ENCODE data around the gene ECI1.
"Not testable (repeated sequence)": the region's sequence is repeated elsewhere in the genome, so short reads cannot be mapped to it uniquely, and the experiment has no call there.

Gene ECI1

DNA sequence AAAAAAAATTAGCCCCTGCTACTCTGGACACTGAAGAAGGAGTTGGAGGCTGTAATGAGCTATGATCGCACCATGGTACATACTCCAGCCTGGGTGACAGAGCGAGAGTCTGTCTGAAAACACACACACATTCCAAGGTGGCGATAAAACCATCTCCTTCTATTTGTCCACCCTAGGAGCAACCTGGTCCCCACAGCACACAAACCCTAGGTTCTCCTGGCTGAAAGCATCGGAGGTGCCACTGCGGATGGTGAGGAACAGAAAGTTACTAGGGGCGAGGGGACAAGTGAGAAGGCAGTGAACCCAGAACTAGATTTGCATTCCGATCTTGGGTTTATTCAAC, 1.4 kb upstream of the ECI1 start:
- no peak for DNase-seq

GRCh38 chr16:2250652-2251295, 613 bp downstream of the ECI1 start:
- peak; percentile 22 for DNase-seq

DNA sequence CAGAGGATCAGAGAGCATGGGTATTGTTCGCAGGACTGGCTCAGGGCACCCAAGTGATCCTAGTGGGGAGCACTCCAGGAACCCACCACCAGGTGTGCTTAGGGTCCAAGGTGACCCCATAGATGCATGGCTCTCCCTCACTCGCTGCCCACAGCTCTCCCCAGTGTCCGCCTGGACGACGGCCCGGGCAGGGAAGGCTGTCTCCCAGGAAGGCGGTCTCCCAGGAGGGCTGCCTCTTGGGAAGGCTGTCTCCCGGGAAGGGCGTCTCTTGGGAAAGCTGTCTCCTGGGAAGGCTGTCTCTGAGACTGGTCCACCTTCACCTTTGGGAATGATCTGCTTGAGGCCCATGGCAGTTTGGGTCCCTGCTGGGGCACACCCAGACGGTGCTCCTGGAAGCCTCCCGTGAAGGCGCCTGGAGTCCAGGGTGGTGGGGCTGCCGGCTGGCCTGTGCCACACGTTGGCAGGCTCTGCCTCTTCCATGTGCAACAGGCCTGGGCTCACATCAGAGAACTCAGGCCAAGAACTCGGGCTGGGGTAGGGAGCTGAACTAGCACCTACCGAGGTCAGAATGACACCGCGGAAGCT, 5.0 kb downstream of the ECI1 start:
- no peak for DNase-seq

DNA sequence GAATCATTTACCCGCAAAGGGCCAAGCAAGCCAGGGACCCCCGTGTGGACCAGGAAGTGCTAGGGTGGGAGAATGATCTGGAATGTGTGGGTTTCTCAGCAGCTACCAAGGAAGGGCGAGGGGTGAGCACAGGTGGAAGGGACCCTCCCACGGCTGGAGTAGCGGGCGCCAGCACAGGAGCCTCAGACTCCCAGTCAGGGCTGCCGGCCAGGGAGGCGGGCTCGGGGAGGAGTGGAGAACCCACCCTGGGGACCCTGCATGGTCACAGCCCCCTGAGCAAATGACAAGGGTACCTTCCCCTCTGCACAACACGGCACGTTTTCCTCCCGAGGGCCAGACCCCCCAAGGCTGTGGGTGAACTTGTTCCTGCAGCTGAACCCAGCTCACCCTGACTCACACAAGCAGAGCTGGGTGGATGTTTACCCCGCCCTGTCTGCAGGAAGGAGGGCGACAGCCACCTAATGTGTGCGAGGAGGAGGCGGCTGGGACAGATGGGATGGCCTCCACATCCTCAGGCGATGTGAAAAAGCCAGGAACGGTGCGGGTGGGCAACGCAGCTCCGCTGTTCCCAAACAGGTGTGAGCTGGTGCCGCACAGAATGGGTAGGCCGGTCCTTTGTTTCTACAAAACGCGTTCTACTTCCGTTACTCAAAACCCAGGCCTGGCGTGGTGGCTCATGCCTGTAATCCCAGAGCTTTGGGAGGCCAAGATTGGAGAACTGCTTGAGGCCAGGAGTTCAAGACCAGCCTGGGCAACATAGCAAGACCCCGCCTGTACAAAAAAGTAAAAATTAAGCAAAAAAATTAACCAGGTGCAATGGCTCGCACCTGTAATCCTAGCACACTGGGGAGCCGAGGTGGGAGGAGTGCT, 6.2 kb downstream of the ECI1 start:
- no peak for DNase-seq

DNA sequence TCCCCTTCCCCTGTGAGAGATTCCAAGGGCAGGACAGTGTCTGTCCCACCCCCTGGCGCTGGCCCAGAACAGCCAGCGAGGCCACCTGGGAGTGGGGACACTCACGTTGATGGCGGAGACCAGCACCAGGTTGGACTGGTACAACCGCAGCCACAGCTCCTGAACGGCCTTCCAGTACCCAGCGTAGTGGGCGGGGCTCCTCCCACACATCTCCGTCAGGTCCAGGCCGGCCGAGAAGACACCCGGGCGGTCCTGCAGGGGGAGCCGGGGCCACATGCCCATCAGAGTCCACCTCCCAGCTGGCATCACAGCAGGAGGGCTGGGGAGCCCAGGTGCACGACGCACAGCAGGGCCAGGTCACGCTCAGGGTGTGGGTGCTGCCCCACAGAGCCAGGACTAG, 7.1 kb downstream of the ECI1 start:
- DNase-seq: no peak

DNA sequence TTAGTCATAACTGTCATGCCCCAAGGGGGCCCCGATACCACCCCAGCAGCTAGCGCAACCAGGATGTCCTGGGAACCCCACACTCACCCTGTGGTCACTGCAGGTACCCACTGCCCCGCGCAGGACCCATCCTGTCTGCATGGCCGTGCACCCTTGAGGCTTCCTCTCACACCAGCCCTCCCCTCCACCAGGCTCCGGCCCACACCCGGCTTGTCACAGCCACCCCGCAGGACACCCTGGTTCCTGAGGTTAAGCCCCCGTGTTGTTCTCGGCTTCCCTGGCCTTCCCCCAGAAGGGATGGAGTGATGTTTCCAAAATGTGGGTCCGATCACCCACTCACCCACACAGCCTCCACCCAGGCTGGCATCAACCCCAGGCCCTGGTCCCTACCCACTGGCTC, 7.6 kb downstream of the ECI1 start:
- no peak for DNase-seq

GRCh38 chr16:2243031-2243528, 8.3 kb downstream of the ECI1 start:
- DNase-seq: no peak

- DNase-seq: no peak
These were observed 8.8 kb downstream of the ECI1 start for GRCh38 chr16:2242598-2242997.

DNA sequence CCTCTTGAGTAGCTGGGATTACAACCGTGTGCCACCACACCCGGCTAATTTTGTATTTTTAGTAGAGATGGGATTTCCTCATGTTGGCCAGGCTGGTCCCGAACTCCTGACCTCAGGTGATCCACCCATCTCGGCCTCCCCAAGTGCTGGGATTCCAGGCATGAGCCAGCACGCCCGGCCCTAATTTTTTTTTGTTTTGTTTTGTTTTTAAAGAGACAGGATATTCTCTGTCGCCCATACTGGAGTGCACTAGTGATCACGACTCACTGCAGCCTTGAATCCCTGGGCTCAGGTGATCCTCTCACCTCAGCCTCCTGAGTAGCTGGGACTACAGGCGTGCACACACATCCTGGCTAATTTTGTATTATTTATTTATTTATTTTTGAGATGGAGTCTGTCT, 11.1 kb downstream of the ECI1 start:
- not testable (repeated sequence) for DNase-seq

- DNase-seq: no peak
These were observed 12.3 kb downstream of the ECI1 start for GRCh38 chr16:2238838-2239675.

DNA sequence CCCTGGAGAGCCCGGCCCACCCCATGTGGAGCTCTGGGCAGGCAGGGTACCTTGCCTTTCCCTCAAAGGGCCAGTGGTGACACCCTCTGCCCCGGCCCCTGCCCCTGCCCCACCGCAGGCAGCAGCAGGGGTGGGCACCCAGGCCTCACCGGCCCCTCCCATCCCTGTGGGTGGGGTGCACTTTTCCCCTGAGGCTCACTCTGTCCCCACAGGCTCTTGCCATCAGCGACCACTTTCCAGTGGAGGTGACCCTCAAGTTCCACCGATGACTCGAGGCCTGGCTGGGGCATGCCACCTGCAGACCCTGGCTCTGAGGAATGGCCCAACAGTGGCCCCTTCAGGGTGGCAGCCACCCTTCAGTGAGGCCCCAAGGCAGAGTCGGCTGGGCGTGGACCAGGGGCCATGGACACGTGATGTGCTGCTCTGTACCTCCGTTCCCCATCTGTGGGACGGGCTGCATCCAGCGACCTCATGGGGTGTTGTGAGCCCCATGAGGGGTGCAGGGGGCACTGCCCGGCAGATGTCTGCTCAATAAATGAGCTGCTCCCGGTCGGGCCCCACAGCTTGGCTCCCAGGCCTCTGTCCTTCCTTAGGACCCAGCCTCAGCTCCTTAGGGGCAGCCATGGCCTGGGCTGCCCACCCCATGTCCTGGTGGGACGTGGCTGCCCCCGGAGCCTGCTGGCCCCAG, 13.1 kb downstream of the ECI1 start:
- no peak for DNase-seq

DNA sequence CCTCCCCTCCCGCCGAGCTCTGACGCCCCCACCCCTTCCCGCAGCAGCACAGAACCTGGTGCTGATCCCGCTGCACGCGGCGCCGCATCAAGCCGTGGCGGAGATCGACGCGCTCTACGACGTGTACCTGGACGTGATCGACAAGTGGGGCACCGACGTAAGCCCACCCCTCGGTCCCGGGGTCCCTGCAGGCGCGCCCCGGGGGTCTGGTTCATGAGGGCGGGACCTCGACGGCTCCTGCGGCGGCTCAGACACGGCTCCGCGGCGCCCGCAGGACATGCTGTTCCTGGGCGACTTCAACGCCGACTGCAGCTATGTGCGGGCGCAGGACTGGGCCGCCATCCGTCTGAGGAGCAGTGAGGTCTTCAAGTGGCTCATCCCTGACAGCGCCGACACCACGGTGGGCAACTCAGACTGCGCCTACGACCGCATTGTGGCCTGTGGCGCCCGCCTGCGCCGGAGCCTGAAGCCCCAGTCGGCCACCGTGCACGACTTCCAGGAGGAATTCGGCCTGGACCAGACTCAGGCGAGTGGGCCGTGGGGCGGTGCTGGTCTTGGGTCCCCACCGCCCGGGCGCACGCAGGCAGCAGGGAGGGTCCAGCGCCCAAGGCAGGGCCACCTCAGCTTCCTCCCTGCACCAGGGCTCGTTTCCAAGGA, 13.8 kb downstream of the ECI1 start:
- no peak for DNase-seq

DNA sequence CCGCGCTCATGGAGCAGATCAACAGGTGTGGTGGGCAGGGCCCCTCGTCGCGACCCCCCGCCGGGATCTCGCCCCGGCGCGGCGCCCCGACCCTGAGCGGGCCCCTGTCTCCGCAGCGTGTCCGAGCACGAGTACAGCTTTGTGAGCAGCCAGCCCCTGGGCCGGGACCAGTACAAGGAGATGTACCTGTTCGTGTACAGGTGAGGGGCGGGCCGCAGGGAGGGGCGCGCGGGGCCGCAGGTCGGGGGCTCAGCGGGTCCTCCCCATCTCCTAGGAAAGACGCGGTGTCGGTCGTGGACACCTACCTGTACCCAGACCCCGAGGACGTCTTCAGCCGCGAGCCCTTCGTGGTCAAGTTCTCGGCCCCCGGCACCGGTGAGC, 14.3 kb downstream of the ECI1 start:
- no peak for DNase-seq

DNA sequence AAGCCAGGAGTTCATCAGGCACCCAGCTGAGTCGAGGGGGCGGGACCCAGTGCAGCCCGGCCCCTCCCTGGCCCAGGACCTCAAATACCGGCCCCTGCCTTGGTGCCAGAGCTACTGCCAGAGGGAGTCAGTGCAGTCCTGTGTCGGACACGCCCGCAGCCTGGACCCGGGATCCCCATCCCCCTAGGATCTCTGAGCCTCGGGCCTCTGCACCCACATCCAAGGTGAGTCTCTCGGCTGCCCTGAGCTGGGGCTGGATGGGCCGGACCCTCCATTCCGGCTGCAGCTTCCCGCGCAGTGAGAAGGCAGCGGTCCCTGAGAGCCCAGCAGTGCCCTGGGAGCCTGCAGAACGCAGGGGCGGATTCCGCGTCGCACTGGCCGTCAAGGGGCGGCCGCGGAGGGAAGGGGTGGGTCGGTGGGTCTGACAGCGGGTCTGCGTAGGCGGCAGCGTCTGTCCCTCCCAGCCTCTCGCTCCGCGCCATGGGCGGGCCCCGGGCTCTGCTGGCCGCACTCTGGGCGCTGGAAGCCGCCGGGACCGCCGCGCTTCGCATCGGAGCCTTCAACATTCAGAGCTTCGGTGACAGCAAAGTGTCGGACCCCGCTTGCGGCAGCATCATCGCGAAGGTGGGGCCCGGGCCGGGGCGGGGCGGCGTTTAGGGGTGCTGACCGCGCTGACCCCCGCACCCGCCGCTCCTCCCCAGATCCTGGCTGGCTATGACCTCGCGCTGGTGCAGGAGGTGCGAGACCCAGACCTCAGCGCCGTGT, 14.9 kb downstream of the ECI1 start, which contains the start of gene DNASE1L2:
Gene DNASE1L2, plus strand, starts transcription at position 108 of the 765 bp plus-strand sequence. Its CDS starts 373 bp downstream, at position 481.
- DNase-seq: no peak

DNA sequence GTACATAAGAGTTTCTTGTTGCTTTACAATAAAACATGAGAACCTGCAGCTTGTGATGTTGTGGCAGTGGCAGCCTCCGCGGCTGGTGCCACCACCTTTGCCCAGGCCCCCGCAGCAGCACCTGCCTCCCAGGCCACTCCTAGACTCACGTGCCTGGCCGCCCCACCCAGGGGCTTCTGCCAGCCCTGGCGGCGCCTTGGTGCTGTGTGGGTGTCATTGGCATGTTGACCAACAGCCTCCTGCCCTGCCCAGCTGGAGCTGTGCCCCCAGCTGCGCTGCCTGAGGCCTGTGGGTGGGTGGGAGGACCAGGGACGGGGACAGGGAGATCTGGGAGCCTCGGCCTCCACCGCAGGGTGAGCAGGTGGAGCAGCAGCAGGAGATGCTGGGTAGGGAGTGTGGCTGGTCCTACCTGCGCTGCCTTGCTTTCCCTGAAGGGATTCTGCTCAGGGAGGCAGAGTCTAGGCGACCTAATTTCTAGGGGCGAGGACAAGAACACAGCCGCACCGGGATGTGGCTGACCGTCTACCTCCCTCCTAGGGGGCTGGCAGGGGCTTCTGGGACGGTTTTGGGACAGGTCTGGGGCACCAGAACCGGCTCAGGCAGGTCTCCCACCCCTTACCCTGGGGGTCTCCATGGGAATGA, 15.6 kb downstream of the ECI1 start:
- no peak for DNase-seq

- DNase-seq: no peak
These were observed 16.1 kb downstream of the ECI1 start for GRCh38 chr16:2235234-2235651.

- DNase-seq: no peak
These were observed 16.6 kb downstream of the ECI1 start for GRCh38 chr16:2234813-2235170.

GRCh38 chr16:2233872-2234812, 17.2 kb downstream of the ECI1 start:
- DNase-seq: no peak

DNA sequence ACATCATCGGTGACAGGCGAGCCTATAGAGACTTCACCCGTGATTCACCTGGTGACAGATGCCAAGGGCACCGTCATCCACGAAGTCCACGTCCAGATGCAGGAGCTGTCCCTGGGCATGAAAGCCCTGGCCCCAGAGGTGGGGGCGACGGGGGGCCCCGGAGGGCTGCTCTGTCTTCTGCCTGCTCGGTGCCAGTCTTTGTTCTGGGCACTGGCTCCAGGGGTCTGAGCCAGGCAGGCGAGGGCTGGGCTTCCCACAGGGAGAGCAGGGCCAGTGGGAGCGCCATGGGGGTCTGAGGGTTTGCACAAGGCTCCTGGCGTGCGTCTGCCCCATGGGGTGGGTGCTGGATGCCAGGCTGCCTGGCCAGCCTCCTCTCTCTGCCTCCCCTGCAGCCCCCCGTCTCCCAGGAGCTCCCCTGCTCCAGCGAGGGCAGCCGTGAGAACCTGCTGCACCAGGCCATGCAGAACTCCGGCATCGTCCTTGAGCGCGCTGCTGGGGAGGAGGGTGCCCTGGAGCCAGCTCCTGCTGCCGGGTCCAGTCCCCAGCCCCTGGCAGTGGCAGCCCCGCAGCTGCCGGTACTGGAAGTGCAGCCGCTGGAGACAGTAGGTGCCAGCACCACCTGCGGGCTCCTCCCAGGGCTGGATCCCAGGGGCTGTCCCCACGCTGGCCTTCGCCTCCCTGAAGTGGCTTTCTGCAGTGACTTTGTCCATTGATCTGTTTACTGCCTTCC, 18.2 kb downstream of the ECI1 start:
- no peak for DNase-seq
